GM12878 (cell line): Measurements from ENCODE around the gene MYMX. TPM values are rescaled to one million over a fixed set of nuclear protein-coding genes. Genes with fewer than 3 reads are reported as not detected.
"Not testable (repeated sequence)": the region's sequence is repeated elsewhere in the genome, so short reads cannot be mapped to it uniquely, and the experiment has no call there.

Experiments
- ATAC-seq: fragments of 200-7000 bp; cut with Tn5 transposase; 3 replicates; pipeline ENCODE4 v1.9.1; 2020; ENCODE audit warnings: mild to moderate bottlenecking, moderate library complexity
- BruUV-seq: library from RNA; stranded (reverse); fragments of 400-500 nt; replicated peaks from 2 replicates; lab custom pipeline; 2021; lab: Mats Ljungman, UMichigan
- CTCF ChIA-PET: fragments of 300-600 bp; sonication (Branson Sonifier 250); formaldehyde crosslinking; extraction: SDS; loops from one replicate; lab custom pipeline; 2021; ENCODE audit warnings: inconsistent platforms; lab: Yijun Ruan, JAX
- POLR2A ChIA-PET: fragments of 350-600 bp; formaldehyde crosslinking; extraction: SDS; loops from one replicate; lab custom pipeline; 2021; ENCODE audit warnings: inconsistent platforms; lab: Charles Lee
- RAD21 ChIA-PET: fragments of 300-600 bp; sonication (Branson Sonifier 250); formaldehyde crosslinking; loops from one replicate; lab custom pipeline; 2023; ENCODE audit warnings: antibody characterized with exemption; ENCODE audit not compliant: unreplicated experiment; lab: Charles Lee
- SMC1A ChIA-PET: fragments of 300-600 bp; sonication (Branson Sonifier 250); formaldehyde crosslinking; loops from one replicate; lab custom pipeline; 2023; ENCODE audit not compliant: unreplicated experiment, uncharacterized antibody; lab: Charles Lee
- DNase-seq: peaks from one replicate; pipeline ENCODE4 v3.0.0-alpha.2; 2011; ENCODE audit warnings: low read depth, low spot score
- FAIRE-seq: peaks from 3 replicates; lab custom pipeline; 2011; peaks lifted over from hg19 to GRCh38; lab: Jason Lieb, UNC
- H2AFZ ChIP-seq: 2 replicates; pipeline ENCODE4 v1.6.0; 2011; ENCODE audit warnings: low read depth, low read length, control low read depth; ENCODE audit not compliant: control insufficient read depth
- H3K27ac ChIP-seq: 2 replicates; pipeline ENCODE4 v1.5.1; 2011; ENCODE audit warnings: control low read depth; ENCODE audit not compliant: control insufficient read depth, insufficient read depth
- H3K27me3 ChIP-seq, 2 experiments: replicated peaks in 1 of 2; 2 replicates each; pipeline versions ENCODE4 v1.6.0 to v1.6.1; 2011; ENCODE audit warnings: low read length in 1 of 2; ENCODE audit not compliant: control insufficient read depth in 2 of 2, insufficient read depth in 2 of 2
- H3K36me3 ChIP-seq, 2 experiments: 2 replicates each; pipeline ENCODE4 v1.5.1; 2011; ENCODE audit warnings: low read length in 1 of 2; ENCODE audit not compliant: control insufficient read depth in 2 of 2, insufficient read depth in 2 of 2
- H3K4me1 ChIP-seq: 2 replicates; pipeline ENCODE4 v1.6.1; 2011; ENCODE audit warnings: mild to moderate bottlenecking, low read length, moderate library complexity, mixed read lengths; ENCODE audit not compliant: control insufficient read depth, insufficient read depth
- H3K4me2 ChIP-seq: 2 replicates; pipeline ENCODE4 v1.6.0; 2011; ENCODE audit warnings: control low read depth; ENCODE audit not compliant: control insufficient read depth, insufficient read depth
- H3K4me3 ChIP-seq: fragments of 200-600 bp; sonication (generic); 2 replicates; pipeline ENCODE4 v1.5.1; 2016
- H3K79me2 ChIP-seq: 2 replicates; pipeline ENCODE4 v1.6.0; 2011; ENCODE audit warnings: low read length; ENCODE audit not compliant: control insufficient read depth, insufficient read depth
- H3K9ac ChIP-seq: 2 replicates; pipeline ENCODE4 v1.8.0; 2011; ENCODE audit warnings: low read length, control low read depth, mixed read lengths; ENCODE audit not compliant: control insufficient read depth, insufficient read depth
- H3K9me3 ChIP-seq: replicated peaks from 3 replicates; pipeline ENCODE4 v1.5.1; 2011; ENCODE audit warnings: mild to moderate bottlenecking, low read length; ENCODE audit not compliant: control insufficient read depth, insufficient read depth
- H4K20me1 ChIP-seq: 2 replicates; pipeline ENCODE4 v1.6.0; 2011; ENCODE audit not compliant: control insufficient read depth, insufficient read depth
- E2F4 ChIP-seq: IDR thresholded peaks from 2 replicates; pipeline ENCODE4 v1.6.1; 2012; ENCODE audit warnings: low read depth, low read length, improper control_type of control experiment
- MYC ChIP-seq: IDR thresholded peaks from 2 replicates; pipeline ENCODE4 v1.6.1; 2011; ENCODE audit warnings: mild to moderate bottlenecking, low read length, moderate library complexity, inconsistent platforms; ENCODE audit not compliant: insufficient read depth, insufficient replicate concordance, insufficient read length, severe bottlenecking
- PML ChIP-seq: IDR thresholded peaks from 2 replicates; pipeline ENCODE4 v1.6.1; 2012; ENCODE audit warnings: low read length, inconsistent platforms
- RB1 ChIP-seq: fragments of 450-650 bp; formaldehyde crosslinking; IDR thresholded peaks from 2 replicates; pipeline ENCODE4 v1.6.1; 2017; ENCODE audit warnings: mild to moderate bottlenecking, borderline replicate concordance
- TCF3 ChIP-seq: IDR thresholded peaks from 2 replicates; pipeline ENCODE4 v1.6.1; 2012; ENCODE audit warnings: low read depth, mild to moderate bottlenecking, low read length, borderline replicate concordance; ENCODE audit not compliant: insufficient read depth
- ZNF592 ChIP-seq: fragments of 450-650 bp; IDR thresholded peaks from 2 replicates; pipeline ENCODE4 v1.6.1; 2017; ENCODE audit warnings: mild to moderate bottlenecking, moderate library complexity
- in situ Hi-C: fragments of 300-500 bp; cut with MboI; formaldehyde crosslinking; loops from 9 replicates; pipeline ENCODE4 v1.14.3; 2018; ENCODE audit warnings: mixed read lengths
- intact Hi-C: fragments of 100-400 bp; cut with micrococcal nuclease; formaldehyde crosslinking; loops from one replicate; pipeline ENCODE4 v1.14.2; 2022; ENCODE audit not compliant: unreplicated experiment
- polyA plus RNA-seq, 11 experiments: library from polyadenylated mRNA; depleted of rRNA in 4 of 11; unstranded in 6 of 11; stranded (reverse) in 5 of 11; fragments of >200 nt; fragmentation: Nextera tagmentation in 4 of 11; fragmentation: Illumina TruSeq in 1 of 11; extraction: Ambion mirVana in 4 of 11; extraction: Trizol in 1 of 11; gene quantifications; 1 replicate in 1 of 11; 2 replicates in 10 of 11; pipeline versions ENCODE4 v1.2.1 to v1.2.3, GENCODE V29; 2011 to 2016; ENCODE audit warnings: inconsistent platforms in 2 of 11, missing spikeins in 2 of 11, low read depth in 1 of 11
- total RNA-seq, 4 experiments: library from RNA; depleted of rRNA in 3 of 4; stranded (reverse); fragments of >200 nt in 3 of 4; fragmentation: Illumina TruSeq in 1 of 4; extraction: Trizol in 1 of 4; gene quantifications; 2 replicates each; pipeline versions ENCODE4 v1.2.1 to v1.2.3, GENCODE V29; 2013 to 2021
- TF ChIP-seq, protein P1 (sequence below): IDR thresholded peaks from 2 replicates; pipeline ENCODE4 v1.6.1; 2012; ENCODE audit warnings: mild to moderate bottlenecking, low read depth, low read length

Gene MYMX
- total and polyA plus RNA-seq, 10 of the 15 experiments (the other 5 are each of a cell fraction or from before 2014, with no cell fraction given), result not detected

DNA sequence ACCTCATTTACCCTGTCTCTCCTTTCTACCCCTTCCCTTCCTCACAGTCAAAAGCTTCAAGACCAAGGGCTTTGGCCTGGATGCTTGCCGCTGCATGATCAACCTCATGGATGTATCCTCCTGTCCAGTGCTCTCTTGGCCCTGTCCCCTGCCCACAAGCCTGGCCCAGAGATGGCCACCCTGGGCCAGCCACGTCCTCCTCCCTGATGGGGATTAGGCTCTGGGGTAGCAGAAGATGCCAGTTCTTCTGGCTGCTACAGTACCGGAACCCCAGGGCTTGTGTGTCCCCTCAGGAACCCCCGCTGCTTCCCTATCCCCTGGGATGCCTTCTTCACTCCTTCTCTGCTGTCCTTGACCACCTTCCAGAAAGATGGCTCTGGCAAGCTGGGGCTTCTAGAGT, 35.8 kb upstream of the MYMX start (continued):
- TF ChIP-seq, protein P1, sequence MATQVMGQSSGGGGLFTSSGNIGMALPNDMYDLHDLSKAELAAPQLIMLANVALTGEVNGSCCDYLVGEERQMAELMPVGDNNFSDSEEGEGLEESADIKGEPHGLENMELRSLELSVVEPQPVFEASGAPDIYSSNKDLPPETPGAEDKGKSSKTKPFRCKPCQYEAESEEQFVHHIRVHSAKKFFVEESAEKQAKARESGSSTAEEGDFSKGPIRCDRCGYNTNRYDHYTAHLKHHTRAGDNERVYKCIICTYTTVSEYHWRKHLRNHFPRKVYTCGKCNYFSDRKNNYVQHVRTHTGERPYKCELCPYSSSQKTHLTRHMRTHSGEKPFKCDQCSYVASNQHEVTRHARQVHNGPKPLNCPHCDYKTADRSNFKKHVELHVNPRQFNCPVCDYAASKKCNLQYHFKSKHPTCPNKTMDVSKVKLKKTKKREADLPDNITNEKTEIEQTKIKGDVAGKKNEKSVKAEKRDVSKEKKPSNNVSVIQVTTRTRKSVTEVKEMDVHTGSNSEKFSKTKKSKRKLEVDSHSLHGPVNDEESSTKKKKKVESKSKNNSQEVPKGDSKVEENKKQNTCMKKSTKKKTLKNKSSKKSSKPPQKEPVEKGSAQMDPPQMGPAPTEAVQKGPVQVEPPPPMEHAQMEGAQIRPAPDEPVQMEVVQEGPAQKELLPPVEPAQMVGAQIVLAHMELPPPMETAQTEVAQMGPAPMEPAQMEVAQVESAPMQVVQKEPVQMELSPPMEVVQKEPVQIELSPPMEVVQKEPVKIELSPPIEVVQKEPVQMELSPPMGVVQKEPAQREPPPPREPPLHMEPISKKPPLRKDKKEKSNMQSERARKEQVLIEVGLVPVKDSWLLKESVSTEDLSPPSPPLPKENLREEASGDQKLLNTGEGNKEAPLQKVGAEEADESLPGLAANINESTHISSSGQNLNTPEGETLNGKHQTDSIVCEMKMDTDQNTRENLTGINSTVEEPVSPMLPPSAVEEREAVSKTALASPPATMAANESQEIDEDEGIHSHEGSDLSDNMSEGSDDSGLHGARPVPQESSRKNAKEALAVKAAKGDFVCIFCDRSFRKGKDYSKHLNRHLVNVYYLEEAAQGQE, result no peak
- TF ChIP-seq PML, result no peak
- no peak for TF ChIP-seq ZNF592
- no peak for TF ChIP-seq RB1
- no peak for TF ChIP-seq E2F4
- TF ChIP-seq TCF3, result no peak
- TF ChIP-seq MYC, result no peak

DNA sequence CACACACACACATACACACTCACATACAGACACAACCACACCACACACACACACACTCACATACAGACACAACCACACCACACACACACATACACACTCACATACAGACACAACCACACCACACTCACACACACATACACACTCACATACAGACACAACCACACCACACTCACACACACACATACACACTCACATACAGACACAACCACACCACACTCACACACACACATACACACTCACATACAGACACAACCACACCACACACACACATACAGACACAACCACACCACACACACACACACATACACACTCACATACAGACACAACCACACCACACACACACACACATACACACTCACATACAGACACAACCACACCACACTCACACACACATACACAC, 34.9 kb upstream of the MYMX start:
- intact Hi-C loops, POLR2A ChIA-PET, FAIRE-seq, H3K79me2 ChIP-seq, H3K9me3 ChIP-seq, DNase-seq, H3K4me2 ChIP-seq, RAD21 ChIA-PET, SMC1A ChIA-PET, H3K4me1 ChIP-seq, in situ Hi-C loops, H3K36me3 ChIP-seq, H2AFZ ChIP-seq, BruUV-seq, H4K20me1 ChIP-seq, H3K9ac ChIP-seq, H3K27ac ChIP-seq, H3K4me3 ChIP-seq, H3K27me3 ChIP-seq, ATAC-seq: not testable (repeated sequence)
- CTCF ChIA-PET, result interaction anchor here (1.3 to 1.6 kb wide), 2 partner anchors 9 to 40 kb away, joined by 3 read pairs; no protein-coding TSS in a partner anchor
